PC-9 (cell line): ENCODE measurements around the gene DCAF6. TPM values are rescaled to one million over a fixed set of nuclear protein-coding genes. Genes with fewer than 3 reads are reported as not detected.
"Not testable (repeated sequence)": the region's sequence is repeated elsewhere in the genome, so short reads cannot be mapped to it uniquely, and the experiment has no call there.

Source experiments
- BruUV-seq: library from RNA; stranded (reverse); fragments of 400-500 nt; replicated peaks from 2 replicates; lab custom pipeline; 2021; lab: Mats Ljungman, UMichigan
- CTCF ChIA-PET: fragments of 300-600 bp; sonication (Branson Sonifier 250); formaldehyde crosslinking; loops from one replicate; lab custom pipeline; 2022; ENCODE audit warnings: antibody characterized with exemption; lab: Charles Lee
- POLR2A ChIA-PET: fragments of 300-600 bp; sonication (Branson Sonifier 250); formaldehyde crosslinking; loops from one replicate; lab custom pipeline; 2022; ENCODE audit warnings: antibody characterized with exemption; ENCODE audit not compliant: unreplicated experiment; lab: Charles Lee
- DNase-seq, 2 experiments: peaks; one replicate each; pipeline versions ENCODE4 v3.0.0 to v3.0.0-alpha.2; 2015 to 2022; ENCODE audit warnings: mixed read lengths in 1 of 2
- H2AFZ ChIP-seq: fragments of 200-600 bp; sonication (generic); 2 replicates; pipeline ENCODE4 v1.8.1; 2017; ENCODE audit warnings: antibody characterized with exemption
- H3F3A ChIP-seq: fragments of 200-600 bp; sonication (generic); 2 replicates; pipeline ENCODE4 v1.8.1; 2017; ENCODE audit warnings: antibody characterized with exemption, mild to moderate bottlenecking, low read depth; ENCODE audit not compliant: insufficient read depth
- H3K27ac ChIP-seq: fragments of 200-600 bp; sonication (generic); 2 replicates; pipeline ENCODE4 v1.6.1; 2016; ENCODE audit warnings: mixed run types
- H3K27me3 ChIP-seq: fragments of 200-600 bp; sonication (generic); 2 replicates; pipeline ENCODE4 v1.6.1; 2016; ENCODE audit warnings: low read depth, mixed run types; ENCODE audit not compliant: insufficient read depth
- H3K36me3 ChIP-seq: fragments of 200-600 bp; sonication (generic); 2 replicates; pipeline ENCODE4 v1.6.1; 2016; ENCODE audit warnings: low read depth, mixed run types
- H3K4me1 ChIP-seq: fragments of 200-600 bp; sonication (generic); replicated peaks from 2 replicates; pipeline ENCODE4 v1.6.1; 2016; ENCODE audit warnings: mixed run types; ENCODE audit not compliant: insufficient read depth
- H3K4me2 ChIP-seq: fragments of 200-600 bp; sonication (generic); 2 replicates; pipeline ENCODE4 v1.6.1; 2017; ENCODE audit warnings: mixed run types
- H3K4me3 ChIP-seq: fragments of 200-600 bp; sonication (generic); 2 replicates; pipeline ENCODE4 v1.6.1; 2016; ENCODE audit warnings: mixed run types
- H3K79me2 ChIP-seq: fragments of 200-600 bp; sonication (generic); 2 replicates; pipeline ENCODE4 v1.6.1; 2017; ENCODE audit warnings: low read depth, mixed run types
- H3K9me2 ChIP-seq: fragments of 200-600 bp; sonication (generic); 2 replicates; pipeline ENCODE4 v1.8.1; 2017; ENCODE audit warnings: mild to moderate bottlenecking; ENCODE audit not compliant: insufficient read depth
- H3K9me3 ChIP-seq: fragments of 200-600 bp; sonication (generic); 2 replicates; pipeline ENCODE4 v1.8.1; 2016; ENCODE audit warnings: low read depth; ENCODE audit not compliant: insufficient read depth
- H4K20me1 ChIP-seq: fragments of 200-600 bp; sonication (generic); 2 replicates; pipeline ENCODE4 v1.8.1; 2017; ENCODE audit not compliant: insufficient read depth
- CTCF ChIP-seq: fragments of 200-600 bp; sonication (generic); conservative IDR thresholded peaks from 2 replicates; pipeline ENCODE4 v1.6.1; 2017; ENCODE audit warnings: mixed run types, antibody characterized with exemption, mild to moderate bottlenecking, moderate library complexity
- EZH2 ChIP-seq: fragments of 200-600 bp; sonication (generic); IDR thresholded peaks from 2 replicates; pipeline ENCODE4 v1.8.0; 2017; ENCODE audit warnings: antibody characterized with exemption, low read depth
- intact Hi-C: fragments of 100-400 bp; cut with micrococcal nuclease; formaldehyde crosslinking; loops from one replicate; pipeline ENCODE4 v1.10.0; 2022; ENCODE audit not compliant: unreplicated experiment
- total RNA-seq: library from RNA; stranded (reverse); gene quantifications from 2 replicates; pipeline ENCODE4 v1.2.3, GENCODE V29; 2021

DCAF6 gene
- total RNA-seq, 1 experiment from 2014 or later: 77.4 TPM

GRCh38 chr1:168053681-168054080, 117.2 kb downstream of the DCAF6 start:
- CTCF ChIA-PET: no interaction called here
- no peaks in the 10 kb centered on the region for H3K4me1 ChIP-seq
- DNase-seq: no peak
- TF ChIP-seq EZH2 (no peak), CTCF (no peak)
- no peak overlapping the region for H3K4me2 ChIP-seq
- POLR2A ChIA-PET: no interaction called here
- H4K20me1 ChIP-seq: no peaks in the 10 kb centered on the region
- H3F3A ChIP-seq: peaks cover 3% of the 10 kb centered on the region; the same call in 1 of the 2 replicates
- intact Hi-C loops: no loop called here
- H3K9me3 ChIP-seq: no peaks in the 10 kb centered on the region
- no peaks in the 10 kb centered on the region for H3K79me2 ChIP-seq
- no peak overlapping the region for H3K4me3 ChIP-seq
- 0 out of 2 replicates have a peak, but pooled peaks cover 4% of the 10 kb centered on the region for H3K36me3 ChIP-seq
- no peaks in the 10 kb centered on the region for H3K9me2 ChIP-seq
- H3K27me3 ChIP-seq: no peaks in the 10 kb centered on the region
- no peak overlapping the region for H2AFZ ChIP-seq
- no TSS peak for BruUV-seq
- H3K27ac ChIP-seq: no peak overlapping the region

- Histone ChIP-seq H3K27ac (no peak overlapping the region), H3K9me2 (no peaks in the 10 kb centered on the region), H3K4me2 (no peak overlapping the region), H3K27me3 (no peaks in the 10 kb centered on the region), H3K4me3 (no peak overlapping the region), H3F3A (peaks cover 3% of the 10 kb centered on the region; the same call in 1 of the 2 replicates), H3K79me2 (no peaks in the 10 kb centered on the region), H4K20me1 (no peaks in the 10 kb centered on the region), H3K9me3 (no peaks in the 10 kb centered on the region), H3K36me3 (no peaks in the 10 kb centered on the region), H3K4me1 (no peaks in the 10 kb centered on the region), H2AFZ (no peak overlapping the region)
- intact Hi-C loops: no loop called here
- no peak for TF ChIP-seq EZH2
- TF ChIP-seq CTCF: no peak
- no TSS peak for BruUV-seq
- ChIA-PET CTCF (no interaction called here), POLR2A (interaction anchor here (0.8 kb wide), 1 partner anchor 28 kb away, joined by 8 read pairs; no protein-coding TSS in a partner anchor)
- no peak for DNase-seq
These were observed 117.6 kb downstream of the DCAF6 start for GRCh38 chr1:168054117-168054516.

- POLR2A ChIA-PET, intact Hi-C loops: not testable (repeated sequence)
These were observed 119.7 kb downstream of the DCAF6 start for GRCh38 chr1:168056152-168056551.

GRCh38 chr1:168057355-168057754, 120.9 kb downstream of the DCAF6 start:
- TF ChIP-seq EZH2 (no peak), CTCF (no peak)
- H2AFZ ChIP-seq: no peak overlapping the region
- intact Hi-C loops: no loop called here
- 0 out of 2 replicates have a peak, but pooled peaks cover 3% of the 10 kb centered on the region for H4K20me1 ChIP-seq
- H3K4me1 ChIP-seq: no peaks in the 10 kb centered on the region
- peaks cover 7% of the 10 kb centered on the region; the same call in 1 of the 2 replicates for H3F3A ChIP-seq
- H3K4me2 ChIP-seq: no peak overlapping the region
- no peak overlapping the region for H3K4me3 ChIP-seq
- ChIA-PET CTCF (no interaction called here), POLR2A (interaction anchor here (0.5 to 0.6 kb wide), 2 partner anchors 26 to 190 kb away, joined by 4 read pairs; no protein-coding TSS in a partner anchor)
- H3K27me3 ChIP-seq: no peaks in the 10 kb centered on the region
- H3K9me2 ChIP-seq: no peaks in the 10 kb centered on the region
- no peaks in the 10 kb centered on the region; the same call in 1 of the 2 replicates for H3K36me3 ChIP-seq
- H3K79me2 ChIP-seq: no peaks in the 10 kb centered on the region
- H3K9me3 ChIP-seq: no peaks in the 10 kb centered on the region
- no peak overlapping the region for H3K27ac ChIP-seq
- no peak for DNase-seq
- BruUV-seq: no TSS peak

More at GRCh38 chr1:168056152-168056551, 119.7 kb downstream of the DCAF6 start:
- H3K9me2 ChIP-seq, H3K4me1 ChIP-seq, H3F3A ChIP-seq, H3K36me3 ChIP-seq, H3K27me3 ChIP-seq, H2AFZ ChIP-seq, DNase-seq, H3K4me3 ChIP-seq, H3K79me2 ChIP-seq, BruUV-seq, CTCF ChIA-PET, H3K4me2 ChIP-seq, H4K20me1 ChIP-seq, H3K27ac ChIP-seq, H3K9me3 ChIP-seq: not testable (repeated sequence)
